GM12801 (cell line): Measurements from ENCODE around the gene GRIP1.

ENCODE experiments used
- TF ChIP-seq, protein P1 (sequence below): IDR thresholded peaks from one replicate; pipeline ENCODE4 v1.5.1; 2011; ENCODE audit warnings: control low read depth; ENCODE audit not compliant: insufficient read length; ENCODE audit errors: extremely low read depth

The GRIP1 gene

GRCh38 chr12:66644151-66644550, 34.7 kb downstream of the GRIP1 start:
- TF ChIP-seq, protein P1, sequence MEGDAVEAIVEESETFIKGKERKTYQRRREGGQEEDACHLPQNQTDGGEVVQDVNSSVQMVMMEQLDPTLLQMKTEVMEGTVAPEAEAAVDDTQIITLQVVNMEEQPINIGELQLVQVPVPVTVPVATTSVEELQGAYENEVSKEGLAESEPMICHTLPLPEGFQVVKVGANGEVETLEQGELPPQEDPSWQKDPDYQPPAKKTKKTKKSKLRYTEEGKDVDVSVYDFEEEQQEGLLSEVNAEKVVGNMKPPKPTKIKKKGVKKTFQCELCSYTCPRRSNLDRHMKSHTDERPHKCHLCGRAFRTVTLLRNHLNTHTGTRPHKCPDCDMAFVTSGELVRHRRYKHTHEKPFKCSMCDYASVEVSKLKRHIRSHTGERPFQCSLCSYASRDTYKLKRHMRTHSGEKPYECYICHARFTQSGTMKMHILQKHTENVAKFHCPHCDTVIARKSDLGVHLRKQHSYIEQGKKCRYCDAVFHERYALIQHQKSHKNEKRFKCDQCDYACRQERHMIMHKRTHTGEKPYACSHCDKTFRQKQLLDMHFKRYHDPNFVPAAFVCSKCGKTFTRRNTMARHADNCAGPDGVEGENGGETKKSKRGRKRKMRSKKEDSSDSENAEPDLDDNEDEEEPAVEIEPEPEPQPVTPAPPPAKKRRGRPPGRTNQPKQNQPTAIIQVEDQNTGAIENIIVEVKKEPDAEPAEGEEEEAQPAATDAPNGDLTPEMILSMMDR, result no peak

GRCh38 chr12:66640691-66641460, 38.0 kb downstream of the GRIP1 start:
- TF ChIP-seq, protein P1, result no peak

GRCh38 chr12:66638666-66639065, 40.2 kb downstream of the GRIP1 start:
- TF ChIP-seq, protein P1, result no peak

DNA sequence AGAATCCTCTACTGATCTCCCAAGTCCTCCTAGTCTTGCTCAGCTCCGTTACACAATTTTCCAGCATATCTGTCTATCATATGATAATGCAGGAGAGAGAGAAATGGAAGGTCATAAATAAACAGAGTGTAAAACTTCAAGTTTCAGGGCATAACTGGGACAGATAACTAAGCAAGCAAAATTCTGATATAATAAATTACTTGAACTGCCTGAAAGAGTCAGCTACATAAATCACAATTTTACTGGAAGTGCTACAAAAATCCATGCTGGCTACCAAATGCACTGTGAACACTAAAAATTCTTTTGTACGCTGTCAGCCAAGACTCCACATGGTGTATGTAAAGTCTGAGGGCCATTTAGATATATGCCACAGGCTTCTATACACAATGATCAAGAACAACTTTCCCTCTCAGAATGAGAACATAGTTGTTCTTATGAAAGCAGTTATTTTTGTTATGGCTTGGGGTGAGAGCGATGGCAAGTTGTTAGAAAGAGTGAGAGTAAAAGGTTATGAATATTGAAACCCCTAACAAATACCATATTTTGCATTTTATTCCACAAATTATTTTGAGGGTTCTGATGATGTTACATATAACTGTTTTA, 41.1 kb downstream of the GRIP1 start:
- TF ChIP-seq, protein P1, result no peak

DNA sequence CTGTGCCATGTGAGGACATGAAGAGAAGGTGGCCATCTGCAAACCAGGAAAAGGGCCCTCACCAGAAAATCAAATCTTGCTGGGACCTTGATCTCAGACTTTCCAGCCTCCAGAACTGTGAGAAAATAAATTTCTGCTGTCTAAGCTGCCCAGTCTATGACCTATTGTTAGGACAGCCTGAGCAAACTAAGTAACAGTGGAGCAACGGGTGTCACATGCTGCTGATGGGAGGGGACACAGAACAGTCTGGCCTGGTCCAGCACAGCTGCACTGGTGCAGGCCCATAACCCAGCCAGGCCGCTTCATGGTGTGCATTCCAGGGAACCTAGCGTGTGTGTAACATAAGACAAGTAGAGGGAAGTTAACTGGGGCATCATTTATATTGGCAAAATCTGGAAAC, 42.1 kb downstream of the GRIP1 start:
- TF ChIP-seq, protein P1, result no peak

DNA sequence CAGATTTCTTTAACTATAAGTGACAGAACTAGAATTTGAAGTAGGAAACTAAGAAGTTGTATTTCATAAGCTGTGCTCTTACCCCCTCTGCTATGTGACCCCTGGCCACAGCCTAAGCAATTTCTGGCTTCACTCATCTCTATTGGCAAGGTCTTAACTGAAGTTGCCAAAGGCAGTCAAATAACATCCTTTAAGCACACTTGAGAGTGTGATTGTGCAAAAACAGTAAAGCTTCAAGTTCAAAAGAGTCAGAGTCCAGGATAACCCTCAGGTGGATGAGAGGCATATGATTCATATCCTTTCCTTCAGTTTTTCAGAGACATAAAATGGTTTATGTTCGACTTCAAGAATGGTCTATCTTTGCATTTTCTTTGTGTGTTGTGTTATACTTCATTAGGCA, 45.2 kb downstream of the GRIP1 start:
- TF ChIP-seq, protein P1, result no peak

DNA sequence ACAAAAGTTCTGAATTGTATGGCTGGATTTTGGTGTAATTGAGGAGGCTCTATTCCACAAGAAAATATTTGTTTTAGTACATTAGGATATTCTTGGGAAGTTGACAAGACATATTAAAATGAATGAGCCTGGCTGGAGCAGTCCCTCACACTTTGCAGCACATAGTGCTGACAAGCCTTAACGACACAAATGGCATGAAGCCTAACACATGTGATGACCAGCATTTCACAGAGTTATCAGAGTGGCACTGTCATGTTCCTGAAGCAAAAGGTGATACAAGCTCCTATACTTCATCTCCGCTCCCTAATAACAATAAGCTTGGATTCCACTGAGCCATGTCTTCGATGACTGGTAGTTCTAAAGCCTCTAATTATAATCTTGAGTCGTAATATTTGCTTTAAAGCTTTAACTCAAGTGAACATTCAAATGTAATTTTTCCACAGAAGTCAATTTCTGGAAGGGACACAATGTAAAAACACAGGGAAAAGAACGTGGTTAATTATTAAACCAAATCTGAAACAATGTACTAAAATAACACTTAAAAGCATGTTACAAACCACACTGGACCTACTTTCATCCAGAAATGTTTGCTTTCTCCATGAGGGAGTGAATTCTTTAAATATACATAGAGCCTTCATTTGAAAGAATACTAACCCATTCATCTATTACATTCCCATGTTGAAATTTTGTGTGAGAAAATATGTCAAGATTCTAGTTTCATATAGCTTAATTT, 49.6 kb downstream of the GRIP1 start:
- TF ChIP-seq, protein P1, result no peak
